Activated gamma-delta T cell (primary cell): ENCODE results near the gene NPAS1.

Experiments used
- DNase-seq: peaks from one replicate; lab custom pipeline; 2025; lab: John Stamatoyannopoulos, UW

NPAS1 gene

GRCh38 chr19:47020132-47020805 is 632 bp downstream of the NPAS1 start:
- DNase-seq = no peak

GRCh38 chr19:47020992-47021496 is 1.4 kb downstream of the NPAS1 start:
- no peak for DNase-seq

GRCh38 chr19:47021536-47022139 is 2.0 kb downstream of the NPAS1 start:
- no peak for DNase-seq

GRCh38 chr19:47022140-47022536 is 2.5 kb downstream of the NPAS1 start:
- DNase-seq = no peak

GRCh38 chr19:47022541-47023447 is 3.2 kb downstream of the NPAS1 start:
- no peak for DNase-seq

GRCh38 chr19:47023448-47023794 is 3.8 kb downstream of the NPAS1 start:
- DNase-seq = no peak

GRCh38 chr19:47024502-47024901 is 4.9 kb downstream of the NPAS1 start:
- DNase-seq = no peak

GRCh38 chr19:47026156-47026555 is 6.5 kb downstream of the NPAS1 start:
- no peak for DNase-seq

- no peak for DNase-seq
These were observed 7.3 kb downstream of the NPAS1 start for GRCh38 chr19:47026889-47027288.

- DNase-seq = no peak
These were observed 8.0 kb downstream of the NPAS1 start for GRCh38 chr19:47027586-47028088.

- DNase-seq = no peak
These were observed 8.6 kb downstream of the NPAS1 start for GRCh38 chr19:47028195-47028601.

- DNase-seq = no peak
These were observed 12.7 kb downstream of the NPAS1 start for GRCh38 chr19:47032171-47032811.

GRCh38 chr19:47035127-47036096 is 15.8 kb downstream of the NPAS1 start:
- peak; percentile 85 for DNase-seq

GRCh38 chr19:47036097-47036651 is 16.5 kb downstream of the NPAS1 start:
- DNase-seq = no peak

GRCh38 chr19:47037766-47038165 is 18.1 kb downstream of the NPAS1 start:
- no peak for DNase-seq

- DNase-seq = no peak
These were observed 19.7 kb downstream of the NPAS1 start for GRCh38 chr19:47039239-47039874.

GRCh38 chr19:47040869-47041268 is 21.2 kb downstream of the NPAS1 start:
- no peak for DNase-seq

GRCh38 chr19:47044946-47045866 is 25.6 kb downstream of the NPAS1 start:
- no peak for DNase-seq
